Vein endothelial cell (primary cell): ENCODE results near the gene CCDC74A. TPM values are rescaled to one million over a fixed set of nuclear protein-coding genes. Genes with fewer than 3 reads are reported as not detected.

Experiments
- total RNA-seq: library from RNA; depleted of rRNA; stranded (reverse); fragments of >200 nt; gene quantifications from 2 replicates; pipeline ENCODE4 v1.2.3, GENCODE V29; 2012

CCDC74A gene
- 4.8 and 5.9 TPM in 2 replicates for total RNA-seq

GRCh38 chr2:131527131-131528001 lies at the start of gene CCDC74A:
Gene CCDC74A, plus strand, starts transcription at chr2:131527888. Its CDS starts 83 bp downstream, at chr2:131527971.

GRCh38 chr2:131492015-131492417 lies 35.7 kb upstream of the CCDC74A start, which contains the start of gene MZT2A:
Gene MZT2A, minus strand, starts transcription at chr2:131492397. Its CDS starts 21 bp downstream, at chr2:131492376.

Other genes starting within 250 kb of the CCDC74A start
- gene RAB6D, start 163.7 kb upstream of the CCDC74A start, total RNA-seq: under 0.01 and 0.10 TPM in 2 replicates
- gene TUBA3D, start 51.8 kb upstream of the CCDC74A start, total RNA-seq: not detected in 2 replicates
- gene MZT2A, start 35.5 kb upstream of the CCDC74A start, total RNA-seq: 89.2 and 175 TPM in 2 replicates